T-helper 2 cell treated with Interferon-gamma antibody and Interleukin-4, amounts not matched to agents 100 ng/mL and 5 ng/mL, for 36 hours (primary cell): Measurements from ENCODE around the gene SORD. TPM values are rescaled to one million over a fixed set of nuclear protein-coding genes. Genes with fewer than 3 reads are reported as not detected.
"Not testable (repeated sequence)": the region's sequence is repeated elsewhere in the genome, so short reads cannot be mapped to it uniquely, and the experiment has no call there.

ENCODE experiments used
- intact Hi-C: fragments of 100-400 bp; cut with micrococcal nuclease; formaldehyde crosslinking; loops from one replicate; pipeline ENCODE4 v1.15.1; 2023
- total RNA-seq: library from RNA; stranded (reverse); gene quantifications from 2 replicates; pipeline ENCODE4 v1.2.3, GENCODE V29; 2022

The SORD gene
- total RNA-seq: 8.3 and 9.5 TPM in 2 replicates

- intact Hi-C loops: loop anchor here (2.0 kb wide), 1 partner anchor 14 kb away; no protein-coding TSS in a partner anchor
Measured at GRCh38 chr15:45022871-45023658, at the start of gene SORD. SORD (plus strand) TSS chr15:45023195; CDS start chr15:45023284, 89 bp downstream.

GRCh38 chr15:44976183-44976582 is 46.8 kb upstream of the SORD start:
- intact Hi-C loops: not testable (repeated sequence)

DNA sequence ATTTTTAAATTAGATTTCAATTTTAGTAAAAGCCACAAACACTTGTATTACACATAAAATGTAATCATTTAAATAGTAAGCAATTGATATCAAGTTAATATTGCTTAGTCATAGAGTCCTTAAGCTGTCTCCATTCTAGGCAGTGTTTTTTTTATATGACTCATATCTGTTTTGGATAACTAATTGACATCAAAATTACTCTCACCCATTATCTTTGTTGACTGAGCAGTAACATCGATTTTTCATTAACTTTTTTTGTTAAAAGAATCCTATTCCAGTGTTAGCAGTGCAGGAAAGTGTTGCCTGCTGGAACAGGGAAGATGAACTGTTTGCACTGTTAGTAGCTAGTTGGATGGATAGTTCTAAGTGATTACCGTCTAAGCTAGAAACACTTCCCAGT is 45.2 kb upstream of the SORD start:
- intact Hi-C loops: not testable (repeated sequence)

GRCh38 chr15:44979617-44980339 is 43.2 kb upstream of the SORD start:
- intact Hi-C loops: not testable (repeated sequence)

DNA sequence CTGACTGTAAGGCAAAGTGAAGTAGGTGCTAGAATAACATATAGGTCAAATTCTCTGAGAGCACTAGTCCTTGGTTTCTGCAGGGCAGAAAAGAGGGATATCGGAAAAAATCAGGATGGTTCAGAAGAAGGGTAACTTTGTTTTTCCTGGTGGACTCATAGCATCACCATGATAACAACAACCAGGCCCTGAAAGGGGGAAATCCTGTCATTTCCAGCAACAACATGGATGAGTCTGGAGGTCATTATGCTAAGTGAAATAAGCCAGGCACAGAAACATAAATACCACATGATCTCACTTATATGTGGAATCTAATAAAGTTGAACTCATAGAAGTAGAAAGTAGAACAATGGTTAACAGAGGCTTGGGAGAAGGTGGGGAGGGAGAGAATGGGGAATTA is 38.9 kb upstream of the SORD start:
- intact Hi-C loops: not testable (repeated sequence)

DNA sequence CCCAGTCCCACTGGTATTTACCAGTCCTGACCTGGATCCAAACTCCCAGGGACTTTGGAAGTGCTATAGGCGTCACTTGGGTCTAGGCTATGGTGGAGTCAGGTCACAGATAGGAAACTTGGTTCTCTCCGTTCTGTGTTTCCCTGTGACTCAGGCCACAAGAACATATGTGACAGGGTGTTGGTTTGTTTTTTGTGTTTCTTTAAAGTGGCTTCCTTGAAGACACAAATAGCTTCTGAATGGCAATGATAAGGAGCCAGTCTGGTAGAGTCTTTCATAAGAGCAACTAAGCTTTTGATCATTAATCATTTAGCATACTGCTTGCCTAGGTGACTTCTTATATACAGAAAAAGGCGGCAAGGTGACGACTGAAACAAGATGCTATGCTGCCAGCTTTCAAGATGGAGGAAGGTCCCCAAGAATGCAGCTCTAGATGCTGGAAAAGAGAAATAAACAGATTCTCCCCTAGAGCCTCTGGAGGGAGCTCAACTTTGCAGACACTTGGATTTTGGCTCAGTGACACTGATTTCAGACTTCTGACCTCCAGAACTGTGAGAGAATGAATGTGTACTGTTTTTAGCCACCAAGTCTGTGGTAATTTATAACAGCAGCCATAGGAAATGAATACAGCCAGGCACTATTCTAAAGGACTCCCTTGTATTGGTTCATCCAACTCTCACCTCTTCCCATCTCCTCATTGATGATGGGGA is 36.5 kb upstream of the SORD start:
- intact Hi-C loops: not testable (repeated sequence)

DNA sequence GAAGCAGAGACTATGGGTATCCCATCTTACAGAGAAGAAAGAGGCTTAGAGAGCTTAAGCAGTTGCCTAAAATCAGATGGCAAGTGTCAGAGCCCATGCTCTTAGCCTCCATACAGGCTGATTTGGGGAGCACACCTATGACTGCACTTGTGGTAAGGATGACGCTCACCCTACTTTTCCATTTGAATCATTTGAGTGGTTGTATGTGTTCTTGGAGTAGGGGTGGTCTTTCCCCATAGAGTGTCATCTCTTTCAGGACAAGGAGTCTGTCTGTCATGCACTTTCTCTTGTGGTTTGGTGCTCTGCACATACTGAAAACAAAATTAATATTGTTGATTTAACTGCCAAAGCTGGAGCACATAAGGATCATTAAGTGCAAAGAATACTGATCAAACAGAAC is 35.3 kb upstream of the SORD start:
- intact Hi-C loops: not testable (repeated sequence)

GRCh38 chr15:44988184-44988869 is 34.7 kb upstream of the SORD start:
- intact Hi-C loops: not testable (repeated sequence)

- intact Hi-C loops: not testable (repeated sequence)
Measured at GRCh38 chr15:44988870-44989219, 34.1 kb upstream of the SORD start.

GRCh38 chr15:44997632-44998031 is 25.4 kb upstream of the SORD start:
- intact Hi-C loops: not testable (repeated sequence)

GRCh38 chr15:44999105-44999504 is 23.9 kb upstream of the SORD start:
- intact Hi-C loops: no loop called here

GRCh38 chr15:45001180-45001579 is 21.8 kb upstream of the SORD start:
- intact Hi-C loops: not testable (repeated sequence)

GRCh38 chr15:45003731-45004410 is 19.1 kb upstream of the SORD start:
- intact Hi-C loops: not testable (repeated sequence)

GRCh38 chr15:45004590-45005175 is 18.3 kb upstream of the SORD start:
- intact Hi-C loops: not testable (repeated sequence)

DNA sequence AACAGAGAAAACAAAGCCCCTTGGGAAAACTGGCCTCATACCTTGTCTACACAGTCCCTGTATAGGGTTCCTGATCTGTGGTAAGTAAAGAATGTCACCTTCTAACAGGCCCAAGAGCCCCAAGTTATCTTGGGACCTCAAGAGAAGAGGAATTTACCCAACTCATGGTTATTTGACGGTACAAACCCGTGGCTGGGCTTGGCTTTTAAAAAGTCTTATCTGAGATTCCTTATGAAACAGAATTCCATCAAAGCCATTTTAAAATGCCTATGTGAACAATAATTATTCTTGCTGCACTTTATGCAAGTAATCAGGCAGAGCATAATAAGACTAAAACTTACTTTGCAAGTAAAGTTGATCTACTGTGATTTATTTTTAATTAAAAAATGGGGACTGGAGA is 13.9 kb upstream of the SORD start:
- intact Hi-C loops: no loop called here

- intact Hi-C loops: not testable (repeated sequence)
Measured at GRCh38 chr15:45015114-45015513, 7.9 kb upstream of the SORD start.

GRCh38 chr15:45020222-45020900 is 2.6 kb upstream of the SORD start:
- intact Hi-C loops: not testable (repeated sequence)

DNA sequence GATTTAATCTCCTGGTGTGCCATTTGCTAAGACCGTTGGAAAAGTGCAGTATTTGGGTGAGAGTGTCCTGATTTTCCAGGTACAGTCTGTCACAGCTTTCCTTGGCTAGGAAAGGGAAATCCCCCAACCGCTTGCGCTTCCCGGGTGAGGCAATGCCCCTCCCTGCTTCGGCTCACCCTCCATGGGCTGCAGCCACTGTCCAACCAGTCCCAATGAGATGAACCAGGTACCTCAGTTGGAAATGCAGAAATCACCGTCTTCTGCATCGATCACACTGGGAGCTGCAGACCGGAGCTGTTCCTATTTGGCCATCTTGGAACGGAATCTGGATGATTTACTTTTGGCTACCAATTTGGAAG is 2.1 kb upstream of the SORD start:
- intact Hi-C loops: not testable (repeated sequence)

DNA sequence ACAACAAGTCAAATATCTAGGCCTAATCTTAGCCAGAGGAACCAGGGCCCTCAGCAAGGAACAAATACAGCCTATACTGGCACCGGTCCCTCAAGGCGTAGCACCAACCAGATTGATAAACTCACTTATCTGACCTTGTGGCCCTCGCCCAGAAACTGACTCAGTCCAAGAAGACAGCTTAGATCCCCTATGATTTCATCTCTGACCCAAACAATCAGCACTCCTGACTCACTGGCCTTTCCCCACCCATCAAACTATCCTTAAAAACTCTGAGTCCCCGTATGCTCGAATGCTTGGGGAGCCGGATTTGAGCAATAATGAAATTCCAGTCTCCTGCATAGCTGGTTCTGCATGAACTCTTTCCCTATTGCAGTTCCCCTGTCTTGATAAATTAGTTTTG is 1.6 kb upstream of the SORD start:
- intact Hi-C loops: no loop called here

DNA sequence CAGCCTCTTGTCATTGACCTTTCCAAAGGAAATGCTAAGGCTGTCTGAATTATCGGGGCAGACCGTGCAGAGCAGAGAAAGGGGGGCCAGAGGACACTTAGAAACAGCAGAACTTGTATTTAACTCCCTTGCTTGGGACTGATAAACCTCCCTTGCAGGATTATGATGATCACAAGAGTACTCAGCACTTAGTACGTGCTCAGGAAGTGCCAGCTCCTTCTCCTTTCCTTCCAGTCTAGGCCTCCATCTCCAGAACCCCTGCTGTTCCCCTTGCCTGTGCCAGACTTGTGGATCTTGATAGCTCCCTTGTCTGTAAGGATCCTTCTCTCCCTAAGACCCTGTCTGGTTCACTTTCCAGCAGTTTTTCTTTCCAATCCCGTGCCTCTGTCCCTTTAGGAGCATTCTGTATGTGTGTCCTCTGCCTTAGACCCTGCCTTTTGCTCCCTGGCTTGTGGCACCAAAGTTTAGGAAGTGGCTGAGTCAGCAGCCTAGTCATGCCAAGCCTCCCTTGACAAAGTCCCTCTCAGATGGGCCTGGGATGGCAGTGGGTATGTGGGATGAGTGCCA is 747 bp downstream of the SORD start:
- intact Hi-C loops: loop anchor here (2.0 kb wide), 1 partner anchor 13 kb away; no protein-coding TSS in a partner anchor
